Urothelium cell line (cell line): ENCODE results near the gene FGF8.

ENCODE experiments used
- DNase-seq: peaks from one replicate; pipeline ENCODE4 v3.0.0; 2011; ENCODE audit warnings: low spot score, mixed read lengths
- FAIRE-seq: peaks from 2 replicates; lab custom pipeline; 2011; peaks lifted over from hg19 to GRCh38; lab: Jason Lieb, UNC

FGF8 gene

GRCh38 chr10:101741938-101742337, 34.0 kb downstream of the FGF8 start:
- FAIRE-seq (no peak), DNase-seq (no peak)

- FAIRE-seq: no peak
- no peak for DNase-seq
Observed at GRCh38 chr10:101736666-101737065, 39.2 kb downstream of the FGF8 start.

GRCh38 chr10:101732096-101732495, 43.8 kb downstream of the FGF8 start:
- FAIRE-seq: no peak
- no peak for DNase-seq

- FAIRE-seq (no peak), DNase-seq (no peak)
Observed at GRCh38 chr10:101726115-101726387, 49.9 kb downstream of the FGF8 start.

GRCh38 chr10:101725296-101726114, 50.4 kb downstream of the FGF8 start:
- no peak for FAIRE-seq
- DNase-seq: no peak

- FAIRE-seq (no peak), DNase-seq (no peak)
Observed at GRCh38 chr10:101724446-101724845, 51.5 kb downstream of the FGF8 start.

- DNase-seq (no peak), FAIRE-seq (no peak)
Observed at GRCh38 chr10:101723176-101723575, 52.7 kb downstream of the FGF8 start.

- no peak for DNase-seq
- FAIRE-seq: no peak
Observed at GRCh38 chr10:101721806-101722205, 54.1 kb downstream of the FGF8 start.

GRCh38 chr10:101720606-101721230, 55.2 kb downstream of the FGF8 start:
- DNase-seq: no peak
- no peak for FAIRE-seq
